ENCODE measurements around the gene OSBPL2. TPM values are rescaled to one million over a fixed set of nuclear protein-coding genes. Genes with fewer than 3 reads are reported as not detected.

OSBPL2 gene
- polyA plus RNA-seq, 4 donors = 19.9 to 36.9 (median 29.3) TPM

- Histone ChIP-seq H3K27me3 (ENCODE audit: control insufficient read depth in 3 of 3, insufficient read depth in 3 of 3, low read length in 3 of 3) (no peaks in the 10 kb centered on the region), H3K4me1 (ENCODE audit: control insufficient read depth in 3 of 3, insufficient read depth in 2 of 3, low read depth in 1 of 3, low read length in 2 of 3) (no peaks in the 10 kb centered on the region), H3K27ac (ENCODE audit: low read depth in 1 of 3, low read length in 2 of 3) (no peak overlapping the region), H3K9me3 (ENCODE audit: control insufficient read depth in 2 of 2, insufficient read depth in 1 of 2, low read depth in 1 of 2, low read length in 1 of 2) (no peaks in the 10 kb centered on the region), H3K36me3 (ENCODE audit: control insufficient read depth in 3 of 3, insufficient read depth in 2 of 3, low read depth in 1 of 3, low read length in 3 of 3) (peaks cover 6 to 72% (median 24%) of the 10 kb centered on the region in 3 donors), H3K4me3 (ENCODE audit: low read depth in 1 of 3, low read length in 3 of 3) (no peak overlapping the region)
- WGBS, 3 donors = 91 to 93% (median 92%) methylated on average over 20 of the region's 20 CpGs
- DNase-seq (no peak), FAIRE-seq (no peak)
Observed at GRCh38 chr20:62293111-62293784, 54.9 kb downstream of the OSBPL2 start.

DNA sequence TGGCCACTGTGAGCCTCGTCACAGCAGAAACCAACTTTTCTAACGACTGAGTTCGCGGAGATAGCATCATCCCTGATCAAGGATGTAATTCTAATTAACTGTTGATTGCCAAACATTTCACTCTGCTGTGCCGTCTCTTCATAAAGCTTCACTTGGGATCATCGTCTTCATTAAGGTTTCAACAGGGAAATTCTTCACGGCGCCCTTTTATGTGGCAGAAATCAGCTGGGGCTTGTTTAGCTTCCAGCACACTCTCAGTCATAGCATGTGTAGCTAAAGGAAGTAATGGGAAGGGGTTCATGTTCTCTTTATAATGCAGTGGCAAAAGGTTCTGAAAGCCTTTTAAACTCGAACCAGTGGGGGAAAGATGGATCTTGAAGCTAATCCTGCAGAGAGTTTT is 55.6 kb downstream of the OSBPL2 start:
- peaks cover 6 to 70% (median 20%) of the 10 kb centered on the region in 3 donors for H3K36me3 ChIP-seq (ENCODE audit: control insufficient read depth in 3 of 3, insufficient read depth in 2 of 3, low read depth in 1 of 3, low read length in 3 of 3)
- no peaks in the 10 kb centered on the region for H3K9me3 ChIP-seq (ENCODE audit: control insufficient read depth in 2 of 2, insufficient read depth in 1 of 2, low read depth in 1 of 2, low read length in 1 of 2)
- no peaks in the 10 kb centered on the region for H3K4me1 ChIP-seq (ENCODE audit: control insufficient read depth in 3 of 3, insufficient read depth in 2 of 3, low read depth in 1 of 3, low read length in 2 of 3)
- H3K27ac ChIP-seq (ENCODE audit: low read depth in 1 of 3, low read length in 2 of 3) = no peak overlapping the region
- WGBS, 3 donors = 87 to 91% (median 88%) methylated on average over 9 of the region's 9 CpGs
- no peaks in the 10 kb centered on the region for H3K27me3 ChIP-seq (ENCODE audit: control insufficient read depth in 3 of 3, insufficient read depth in 3 of 3, low read length in 3 of 3)
- H3K4me3 ChIP-seq (ENCODE audit: low read depth in 1 of 3, low read length in 3 of 3) = no peak overlapping the region
- no peak for FAIRE-seq
- no peak for DNase-seq

GRCh38 chr20:62294516-62294915 is 56.2 kb downstream of the OSBPL2 start:
- 87 to 92% (median 90%) methylated on average over 17 of the region's 17 CpGs for WGBS, 3 donors
- FAIRE-seq (no peak), DNase-seq (no peak)
- Histone ChIP-seq H3K27ac (ENCODE audit: low read depth in 1 of 3, low read length in 2 of 3) (no peak overlapping the region), H3K4me3 (ENCODE audit: low read depth in 1 of 3, low read length in 3 of 3) (no peak overlapping the region), H3K27me3 (ENCODE audit: control insufficient read depth in 3 of 3, insufficient read depth in 3 of 3, low read length in 3 of 3) (no peaks in the 10 kb centered on the region), H3K9me3 (ENCODE audit: control insufficient read depth in 2 of 2, insufficient read depth in 1 of 2, low read depth in 1 of 2, low read length in 1 of 2) (no peaks in the 10 kb centered on the region), H3K4me1 (ENCODE audit: control insufficient read depth in 3 of 3, insufficient read depth in 2 of 3, low read depth in 1 of 3, low read length in 2 of 3) (no peaks in the 10 kb centered on the region), H3K36me3 (ENCODE audit: control insufficient read depth in 3 of 3, insufficient read depth in 2 of 3, low read depth in 1 of 3, low read length in 3 of 3) (peaks cover 8 to 67% (median 18%) of the 10 kb centered on the region in 3 donors)

DNA sequence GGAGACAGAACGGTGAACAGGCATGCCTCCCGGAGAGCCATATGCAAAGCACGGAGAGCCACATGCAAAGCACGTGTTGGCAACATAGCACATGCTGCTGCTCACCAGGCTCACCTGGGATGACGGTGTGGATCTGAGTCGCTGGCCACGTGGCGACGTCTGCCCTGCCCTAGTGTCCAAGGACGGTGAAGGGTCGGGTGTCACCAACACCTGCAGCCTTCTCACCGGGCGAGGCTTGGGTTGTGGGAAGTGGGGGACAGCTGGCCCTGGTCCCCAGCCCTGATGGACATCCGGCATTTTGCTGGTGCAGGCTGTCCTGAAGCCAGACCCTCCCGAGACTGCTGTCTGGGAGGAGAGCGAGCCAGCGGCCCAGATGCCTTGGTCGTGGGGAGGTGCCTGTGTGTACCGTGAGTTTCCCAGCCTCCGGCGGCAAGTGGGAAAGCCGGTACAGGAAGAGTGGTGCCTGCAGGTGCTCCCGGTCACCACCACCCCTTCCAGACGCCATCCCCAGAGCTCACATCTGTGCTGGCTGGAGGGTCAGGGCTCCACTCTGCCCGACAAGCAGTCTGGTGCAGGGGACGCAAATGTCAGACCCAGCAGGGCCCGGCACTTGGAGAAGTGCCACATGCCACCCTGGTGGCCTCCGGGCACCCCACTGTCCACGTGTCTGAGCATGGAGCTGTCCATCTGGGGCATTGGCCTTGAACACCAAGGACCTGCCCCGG is 58.6 kb downstream of the OSBPL2 start:
- H3K4me3 ChIP-seq (ENCODE audit: low read depth in 1 of 3, low read length in 3 of 3) = no peak overlapping the region
- H3K4me1 ChIP-seq (ENCODE audit: control insufficient read depth in 3 of 3, insufficient read depth in 2 of 3, low read depth in 1 of 3, low read length in 2 of 3) = no peaks in the 10 kb centered on the region
- H3K9me3 ChIP-seq (ENCODE audit: control insufficient read depth in 2 of 2, insufficient read depth in 1 of 2, low read depth in 1 of 2, low read length in 1 of 2) = no peaks in the 10 kb centered on the region
- no peak overlapping the region for H3K27ac ChIP-seq (ENCODE audit: low read depth in 1 of 3, low read length in 2 of 3)
- H3K27me3 ChIP-seq (ENCODE audit: control insufficient read depth in 3 of 3, insufficient read depth in 3 of 3, low read length in 3 of 3) = no peaks in the 10 kb centered on the region
- peaks cover 8 to 58% (median 14%) of the 10 kb centered on the region in 3 donors for H3K36me3 ChIP-seq (ENCODE audit: control insufficient read depth in 3 of 3, insufficient read depth in 2 of 3, low read depth in 1 of 3, low read length in 3 of 3)
- DNase-seq = no peak
- 86 to 89% (median 87%) methylated on average over 29 to 30 of the region's 30 CpGs for WGBS, 3 donors
- FAIRE-seq = no peak

GRCh38 chr20:62297449-62298227 is 59.3 kb downstream of the OSBPL2 start:
- DNase-seq (peak in 1 of 2 donors; percentile 15), FAIRE-seq (no peak)
- Histone ChIP-seq H3K36me3 (ENCODE audit: control insufficient read depth in 3 of 3, insufficient read depth in 2 of 3, low read depth in 1 of 3, low read length in 3 of 3) (peaks cover 8 to 53% (median 11%) of the 10 kb centered on the region in 3 donors), H3K4me1 (ENCODE audit: control insufficient read depth in 3 of 3, insufficient read depth in 2 of 3, low read depth in 1 of 3, low read length in 2 of 3) (no peaks in the 10 kb centered on the region), H3K27me3 (ENCODE audit: control insufficient read depth in 3 of 3, insufficient read depth in 3 of 3, low read length in 3 of 3) (no peaks in the 10 kb centered on the region), H3K9me3 (ENCODE audit: control insufficient read depth in 2 of 2, insufficient read depth in 1 of 2, low read depth in 1 of 2, low read length in 1 of 2) (no peaks in the 10 kb centered on the region), H3K4me3 (ENCODE audit: low read depth in 1 of 3, low read length in 3 of 3) (no peak overlapping the region), H3K27ac (ENCODE audit: low read depth in 1 of 3, low read length in 2 of 3) (no peak overlapping the region)
- WGBS, 3 donors = 65 to 78% (median 65%) methylated on average over 29 of the region's 29 CpGs

DNA sequence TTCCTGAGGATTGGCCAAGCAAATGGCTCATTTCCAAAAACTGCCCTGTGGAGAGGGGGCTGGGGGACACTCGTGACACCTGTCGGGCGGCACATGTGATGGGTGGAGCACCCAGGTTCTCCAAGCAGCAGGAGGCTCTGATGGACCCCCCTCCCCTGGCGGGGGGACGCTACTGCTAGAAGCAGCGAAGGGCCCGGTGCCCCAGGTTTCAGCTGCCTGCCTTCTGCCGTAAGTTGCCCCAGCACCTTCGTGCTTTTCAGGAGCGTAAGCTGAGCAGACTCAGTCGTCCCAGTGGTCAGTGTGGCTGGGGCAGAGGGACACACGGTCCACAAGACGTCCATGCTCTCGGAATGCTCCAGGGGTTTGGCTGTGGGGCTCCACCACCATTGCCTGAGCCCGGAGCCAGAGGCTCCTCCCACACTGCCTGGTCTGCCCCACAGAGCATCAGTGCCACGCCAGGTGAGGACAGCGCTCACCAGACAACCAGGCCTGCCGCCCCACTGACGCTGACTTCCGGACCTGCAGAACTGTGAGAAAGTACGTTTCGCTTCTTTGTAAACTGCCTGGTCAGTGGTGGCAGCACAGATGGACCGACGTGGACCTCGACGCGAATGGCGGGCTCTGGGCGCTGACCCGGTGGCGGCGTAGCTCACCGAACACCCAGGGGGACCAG is 60.4 kb downstream of the OSBPL2 start:
- H3K9me3 ChIP-seq (ENCODE audit: control insufficient read depth in 2 of 2, insufficient read depth in 1 of 2, low read depth in 1 of 2, low read length in 1 of 2) = no peaks in the 10 kb centered on the region
- 91 to 94% (median 92%) methylated on average over 32 to 33 of the region's 33 CpGs for WGBS, 3 donors
- FAIRE-seq (no peak), DNase-seq (no peak)
- H3K27ac ChIP-seq (ENCODE audit: low read depth in 1 of 3, low read length in 2 of 3) = no peak overlapping the region
- peaks cover 8 to 48% (median 11%) of the 10 kb centered on the region in 3 donors for H3K36me3 ChIP-seq (ENCODE audit: control insufficient read depth in 3 of 3, insufficient read depth in 2 of 3, low read depth in 1 of 3, low read length in 3 of 3)
- no peaks in the 10 kb centered on the region for H3K4me1 ChIP-seq (ENCODE audit: control insufficient read depth in 3 of 3, insufficient read depth in 2 of 3, low read depth in 1 of 3, low read length in 2 of 3)
- no peak overlapping the region for H3K4me3 ChIP-seq (ENCODE audit: low read depth in 1 of 3, low read length in 3 of 3)
- no peaks in the 10 kb centered on the region for H3K27me3 ChIP-seq (ENCODE audit: control insufficient read depth in 3 of 3, insufficient read depth in 3 of 3, low read length in 3 of 3)

DNA sequence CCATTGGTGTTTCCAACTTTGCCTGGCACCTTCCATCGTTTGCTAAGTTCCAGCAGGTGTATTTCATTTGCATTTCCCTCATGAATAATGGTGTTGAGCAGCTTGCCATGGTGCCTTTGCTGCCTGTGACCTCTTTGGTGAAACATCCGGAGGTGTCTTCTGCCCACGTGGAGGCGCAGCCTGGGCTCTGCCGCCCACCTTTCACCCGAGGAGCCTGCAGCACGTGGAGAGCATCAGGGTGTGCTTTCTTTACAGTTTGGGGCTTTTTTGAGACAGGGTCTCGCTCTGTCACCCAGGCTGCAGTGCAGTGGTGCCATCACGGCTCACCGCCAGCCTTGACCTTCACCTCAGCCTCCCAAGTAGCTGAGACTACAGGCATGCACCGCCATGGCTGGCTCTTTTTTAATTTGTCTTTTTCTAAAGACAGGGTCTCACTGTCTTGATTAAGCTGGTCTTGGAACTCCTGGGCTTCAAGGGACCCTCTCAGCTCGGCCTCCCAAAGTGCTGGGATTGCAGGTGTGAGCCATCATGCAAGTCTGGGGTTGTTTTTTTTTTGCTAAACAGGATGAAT is 61.4 kb downstream of the OSBPL2 start:
- Histone ChIP-seq H3K4me1 (ENCODE audit: control insufficient read depth in 3 of 3, insufficient read depth in 2 of 3, low read depth in 1 of 3, low read length in 2 of 3) (peaks cover under 1 to 9% (median 9%) of the 10 kb centered on the region in 3 donors), H3K9me3 (ENCODE audit: control insufficient read depth in 2 of 2, insufficient read depth in 1 of 2, low read depth in 1 of 2, low read length in 1 of 2) (no peaks in the 10 kb centered on the region), H3K36me3 (ENCODE audit: control insufficient read depth in 3 of 3, insufficient read depth in 2 of 3, low read depth in 1 of 3, low read length in 3 of 3) (peaks cover 6 to 50% (median 8%) of the 10 kb centered on the region in 3 donors), H3K27me3 (ENCODE audit: control insufficient read depth in 3 of 3, insufficient read depth in 3 of 3, low read length in 3 of 3) (no peaks in the 10 kb centered on the region), H3K4me3 (ENCODE audit: low read depth in 1 of 3, low read length in 3 of 3) (no peak overlapping the region), H3K27ac (ENCODE audit: low read depth in 1 of 3, low read length in 2 of 3) (no peak overlapping the region)
- WGBS, 3 donors = 85 to 87% (median 86%) methylated on average over 12 of the region's 12 CpGs
- FAIRE-seq (no peak), DNase-seq (no peak)

GRCh38 chr20:62300319-62300718 is 62.0 kb downstream of the OSBPL2 start:
- Histone ChIP-seq H3K27ac (ENCODE audit: low read depth in 1 of 3, low read length in 2 of 3) (no peak overlapping the region), H3K4me3 (ENCODE audit: low read depth in 1 of 3, low read length in 3 of 3) (no peak overlapping the region), H3K9me3 (ENCODE audit: control insufficient read depth in 2 of 2, insufficient read depth in 1 of 2, low read depth in 1 of 2, low read length in 1 of 2) (no peaks in the 10 kb centered on the region), H3K36me3 (ENCODE audit: control insufficient read depth in 3 of 3, insufficient read depth in 2 of 3, low read depth in 1 of 3, low read length in 3 of 3) (peaks cover 3 to 52% (median 8%) of the 10 kb centered on the region in 3 donors), H3K4me1 (ENCODE audit: control insufficient read depth in 3 of 3, insufficient read depth in 2 of 3, low read depth in 1 of 3, low read length in 2 of 3) (peaks cover 2 to 12% (median 10%) of the 10 kb centered on the region in 3 donors), H3K27me3 (ENCODE audit: control insufficient read depth in 3 of 3, insufficient read depth in 3 of 3, low read length in 3 of 3) (no peaks in the 10 kb centered on the region)
- WGBS, 3 donors = 86 to 89% (median 89%) methylated on average over 11 of the region's 11 CpGs
- DNase-seq = no peak
- FAIRE-seq = no peak
